H9 (cell line): ENCODE results near the gene FAM81A. TPM values are rescaled to one million over a fixed set of nuclear protein-coding genes. Genes with fewer than 3 reads are reported as not detected.

Experiments
- DNase-seq: peaks from one replicate; pipeline ENCODE4 v3.0.0-alpha.2; 2017
- H2AFZ ChIP-seq: one replicate; pipeline ENCODE4 v1.6.1; 2013; ENCODE audit warnings: mild to moderate bottlenecking, low read length, control low read depth, moderate library complexity
- H2AK5ac ChIP-seq: 2 replicates; pipeline ENCODE4 v1.6.1; 2013; ENCODE audit warnings: low read length, control low read depth, mixed read lengths; ENCODE audit not compliant: insufficient read length
- H2BK120ac ChIP-seq: one replicate; pipeline ENCODE4 v1.6.1; 2013; ENCODE audit warnings: low read depth, mild to moderate bottlenecking, low read length, control low read depth, inconsistent platforms; ENCODE audit not compliant: poor library complexity, severe bottlenecking
- H2BK12ac ChIP-seq: 2 replicates; pipeline ENCODE4 v1.6.1; 2013; ENCODE audit warnings: low read length, control low read depth, mixed read lengths, low read depth; ENCODE audit not compliant: insufficient read length
- H2BK15ac ChIP-seq: 2 replicates; pipeline ENCODE4 v1.6.1; 2013; ENCODE audit warnings: low read depth, low read length, control low read depth
- H2BK20ac ChIP-seq: one replicate; pipeline ENCODE4 v1.6.1; 2013; ENCODE audit warnings: low read depth, mild to moderate bottlenecking, low read length, control low read depth, inconsistent platforms; ENCODE audit not compliant: poor library complexity, severe bottlenecking
- H2BK5ac ChIP-seq: 2 replicates; pipeline ENCODE4 v1.6.1; 2013; ENCODE audit warnings: low read length, control low read depth, mixed read lengths; ENCODE audit not compliant: insufficient read length
- H3K14ac ChIP-seq: 2 replicates; pipeline ENCODE4 v1.6.1; 2013; ENCODE audit warnings: low read length, control low read depth; ENCODE audit not compliant: insufficient read depth
- H3K18ac ChIP-seq: 2 replicates; pipeline ENCODE4 v1.6.1; 2013; ENCODE audit warnings: low read depth, mild to moderate bottlenecking, mixed read lengths, low read length, control low read depth; ENCODE audit not compliant: insufficient read length
- H3K23ac ChIP-seq: 2 replicates; pipeline ENCODE4 v1.6.1; 2013; ENCODE audit warnings: low read length, control low read depth, mixed read lengths, low read depth; ENCODE audit not compliant: insufficient read length
- H3K23me2 ChIP-seq: 2 replicates; pipeline ENCODE4 v1.6.1; 2013; ENCODE audit warnings: low read depth, mild to moderate bottlenecking, mixed read lengths, low read length, control low read depth; ENCODE audit not compliant: insufficient read length, poor library complexity, severe bottlenecking
- H3K27ac ChIP-seq: 2 replicates; pipeline ENCODE4 v1.5.1; 2013; ENCODE audit warnings: low read length, control low read depth, mixed read lengths, low read depth; ENCODE audit not compliant: insufficient read length
- H3K27me3 ChIP-seq: 2 replicates; pipeline ENCODE4 v1.6.1; 2013; ENCODE audit warnings: low read length, control low read depth, inconsistent platforms; ENCODE audit not compliant: insufficient read depth
- H3K4ac ChIP-seq: 2 replicates; pipeline ENCODE4 v1.6.1; 2013; ENCODE audit warnings: low read depth, mild to moderate bottlenecking, control low read depth, inconsistent platforms, low read length, moderate library complexity
- H3K4me1 ChIP-seq: 2 replicates; pipeline ENCODE4 v1.6.1; 2013; ENCODE audit warnings: low read length, control low read depth, inconsistent platforms; ENCODE audit not compliant: insufficient read depth
- H3K4me2 ChIP-seq: 2 replicates; pipeline ENCODE4 v1.6.1; 2013; ENCODE audit warnings: low read length, control low read depth, mixed read lengths; ENCODE audit not compliant: insufficient read length, insufficient read depth
- H3K56ac ChIP-seq: 2 replicates; pipeline ENCODE4 v1.6.1; 2013; ENCODE audit warnings: low read depth, mild to moderate bottlenecking, mixed read lengths, low read length, control low read depth; ENCODE audit not compliant: insufficient read length
- H3K79me1 ChIP-seq: 2 replicates; pipeline ENCODE4 v1.6.1; 2013; ENCODE audit warnings: low read depth, mild to moderate bottlenecking, moderate library complexity, low read length, control low read depth, inconsistent platforms; ENCODE audit not compliant: insufficient read depth, poor library complexity, severe bottlenecking
- H3K79me2 ChIP-seq: 2 replicates; pipeline ENCODE4 v1.6.1; 2013; ENCODE audit warnings: low read length, control low read depth, inconsistent platforms; ENCODE audit not compliant: insufficient read depth
- H3K9ac ChIP-seq: 2 replicates; pipeline ENCODE4 v1.6.1; 2013; ENCODE audit warnings: low read length, control low read depth, mixed read lengths; ENCODE audit not compliant: insufficient read length; ENCODE audit errors: extremely low read depth
- H3K9me3 ChIP-seq: one replicate; pipeline ENCODE4 v1.6.1; 2013; ENCODE audit warnings: low read depth, low read length, inconsistent platforms; ENCODE audit not compliant: control insufficient read depth
- H3T11ph ChIP-seq: one replicate; pipeline ENCODE4 v1.6.1; 2013; ENCODE audit warnings: mild to moderate bottlenecking, low read length, control low read depth, inconsistent platforms
- H4K20me1 ChIP-seq: one replicate; pipeline ENCODE4 v1.6.1; 2013; ENCODE audit not compliant: control insufficient read depth, insufficient read length, insufficient read depth
- H4K5ac ChIP-seq: 2 replicates; pipeline ENCODE4 v1.6.1; 2013; ENCODE audit warnings: low read depth, mild to moderate bottlenecking, mixed read lengths, low read length, control low read depth; ENCODE audit not compliant: insufficient read length
- H4K8ac ChIP-seq: replicated peaks from 2 replicates; pipeline ENCODE4 v1.6.1; 2013; ENCODE audit warnings: low read length, control low read depth, mixed read lengths, low read depth; ENCODE audit not compliant: insufficient read length
- H4K91ac ChIP-seq: 2 replicates; pipeline ENCODE4 v1.6.1; 2013; ENCODE audit warnings: low read depth, mild to moderate bottlenecking, moderate library complexity, mixed read lengths, low read length, control low read depth; ENCODE audit not compliant: insufficient read length
- H3K27ac Mint-ChIP-seq, 3 experiments: 2 replicates in 2 of 3; 3 replicates in 1 of 3; pipeline ENCODE4 v1.8.0; 2020 to 2021; ENCODE audit warnings: mixed read lengths in 3 of 3, mild to moderate bottlenecking in 1 of 3, moderate library complexity in 1 of 3
- H3K27me3 Mint-ChIP-seq: 2 replicates; pipeline ENCODE4 v1.8.0; 2021; ENCODE audit warnings: low read depth, mild to moderate bottlenecking, moderate library complexity, mixed read lengths
- H3K36me3 Mint-ChIP-seq, 3 experiments: 2 replicates in 2 of 3; 3 replicates in 1 of 3; pipeline ENCODE4 v1.8.0; 2020 to 2021; ENCODE audit warnings: low read depth in 3 of 3, mixed read lengths in 3 of 3; ENCODE audit not compliant: insufficient read depth in 1 of 3
- H3K4me1 Mint-ChIP-seq, 2 experiments: 2 replicates each; pipeline ENCODE4 v1.8.0; 2020; ENCODE audit warnings: mixed read lengths in 2 of 2
- H3K4me3 Mint-ChIP-seq, 2 experiments: 2 replicates in 1 of 2; 3 replicates in 1 of 2; pipeline ENCODE4 v1.8.0; 2020 to 2021; ENCODE audit warnings: mild to moderate bottlenecking in 2 of 2, mixed read lengths in 2 of 2, moderate library complexity in 1 of 2
- H3K9me3 Mint-ChIP-seq, 2 experiments: 2 replicates in 1 of 2; 3 replicates in 1 of 2; pipeline ENCODE4 v1.8.0; 2020; ENCODE audit warnings: mild to moderate bottlenecking in 2 of 2, mixed read lengths in 2 of 2, moderate library complexity in 1 of 2
- WGBS: extraction: QIAGEN DNeasy Blood & Tissue Kit; methylation state at CpG from one replicate; pipeline ENCODE4 v1.1.7; 2013; ENCODE audit warnings: missing lambda C conversion rate, low lambda C conversion rate, mixed read lengths; ENCODE audit not compliant: insufficient read length; ENCODE audit errors: extremely low coverage; 5-methylcytosine and 5-hydroxymethylcytosine counted together
- total RNA-seq: library from RNA; stranded (reverse); gene quantifications from 2 replicates; pipeline ENCODE4 v1.2.1, GENCODE V29; 2021
- TF ChIP-seq, protein P1 (sequence below): fragments of 200-600 bp; sonication (generic); conservative IDR thresholded peaks from 3 replicates; pipeline ENCODE4 v1.8.0; 2021; ENCODE audit warnings: antibody characterized with exemption, mild to moderate bottlenecking

Gene FAM81A
- total RNA-seq, 1 experiment from 2014 or later = 1.7 TPM

- Histone ChIP-seq H3K14ac (no peak overlapping the region), H4K8ac (no peak overlapping the region), H3K4me2 (no peak overlapping the region), H4K20me1 (no peaks in the 10 kb centered on the region), H3K27me3 (no peaks in the 10 kb centered on the region), H2BK15ac (no peak overlapping the region), H2BK120ac (no peak overlapping the region), H3K79me1 (no peaks in the 10 kb centered on the region), H3K79me2 (no peaks in the 10 kb centered on the region), H3K23me2 (no peaks in the 10 kb centered on the region), H3K18ac (no peak overlapping the region), H2BK5ac (no peak overlapping the region), H3K56ac (no peak overlapping the region), H2AK5ac (no peak overlapping the region), H2BK12ac (no peak overlapping the region), H3K9ac (no peak overlapping the region), H3T11ph (no peak overlapping the region), H2AFZ (no peak overlapping the region), H4K91ac (no peak overlapping the region), H3K4ac (no peak overlapping the region), H3K4me1 (no peaks in the 10 kb centered on the region), H4K5ac (no peak overlapping the region), H3K23ac (no peak overlapping the region), H2BK20ac (no peak overlapping the region), H3K27ac (no peak overlapping the region), H3K9me3 (no peaks in the 10 kb centered on the region)
- no peaks in the 10 kb centered on the region for H3K36me3 Mint-ChIP-seq
- DNase-seq = no peak
- no peak overlapping the region for H3K27ac Mint-ChIP-seq
- no CpG with 5 or more reads among the region's 3 CpGs for WGBS
- H3K27me3 Mint-ChIP-seq = peaks cover 45% of the 10 kb centered on the region
- no peaks in the 10 kb centered on the region; a peak in 1 of 5 replicates for H3K9me3 Mint-ChIP-seq
- TF ChIP-seq, protein P1, sequence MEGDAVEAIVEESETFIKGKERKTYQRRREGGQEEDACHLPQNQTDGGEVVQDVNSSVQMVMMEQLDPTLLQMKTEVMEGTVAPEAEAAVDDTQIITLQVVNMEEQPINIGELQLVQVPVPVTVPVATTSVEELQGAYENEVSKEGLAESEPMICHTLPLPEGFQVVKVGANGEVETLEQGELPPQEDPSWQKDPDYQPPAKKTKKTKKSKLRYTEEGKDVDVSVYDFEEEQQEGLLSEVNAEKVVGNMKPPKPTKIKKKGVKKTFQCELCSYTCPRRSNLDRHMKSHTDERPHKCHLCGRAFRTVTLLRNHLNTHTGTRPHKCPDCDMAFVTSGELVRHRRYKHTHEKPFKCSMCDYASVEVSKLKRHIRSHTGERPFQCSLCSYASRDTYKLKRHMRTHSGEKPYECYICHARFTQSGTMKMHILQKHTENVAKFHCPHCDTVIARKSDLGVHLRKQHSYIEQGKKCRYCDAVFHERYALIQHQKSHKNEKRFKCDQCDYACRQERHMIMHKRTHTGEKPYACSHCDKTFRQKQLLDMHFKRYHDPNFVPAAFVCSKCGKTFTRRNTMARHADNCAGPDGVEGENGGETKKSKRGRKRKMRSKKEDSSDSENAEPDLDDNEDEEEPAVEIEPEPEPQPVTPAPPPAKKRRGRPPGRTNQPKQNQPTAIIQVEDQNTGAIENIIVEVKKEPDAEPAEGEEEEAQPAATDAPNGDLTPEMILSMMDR = no peak
- H3K4me3 Mint-ChIP-seq = no peak overlapping the region
- peaks cover 2% of the 10 kb centered on the region in 2 experiments for H3K4me1 Mint-ChIP-seq
Measured at GRCh38 chr15:59557581-59557980, 119.6 kb downstream of the FAM81A start.
